ENCODE data around the gene IMPA2.
A peak's percentile ranks its signal among the peaks of the same experiment; 100 is the strongest.

The IMPA2 gene

DNA sequence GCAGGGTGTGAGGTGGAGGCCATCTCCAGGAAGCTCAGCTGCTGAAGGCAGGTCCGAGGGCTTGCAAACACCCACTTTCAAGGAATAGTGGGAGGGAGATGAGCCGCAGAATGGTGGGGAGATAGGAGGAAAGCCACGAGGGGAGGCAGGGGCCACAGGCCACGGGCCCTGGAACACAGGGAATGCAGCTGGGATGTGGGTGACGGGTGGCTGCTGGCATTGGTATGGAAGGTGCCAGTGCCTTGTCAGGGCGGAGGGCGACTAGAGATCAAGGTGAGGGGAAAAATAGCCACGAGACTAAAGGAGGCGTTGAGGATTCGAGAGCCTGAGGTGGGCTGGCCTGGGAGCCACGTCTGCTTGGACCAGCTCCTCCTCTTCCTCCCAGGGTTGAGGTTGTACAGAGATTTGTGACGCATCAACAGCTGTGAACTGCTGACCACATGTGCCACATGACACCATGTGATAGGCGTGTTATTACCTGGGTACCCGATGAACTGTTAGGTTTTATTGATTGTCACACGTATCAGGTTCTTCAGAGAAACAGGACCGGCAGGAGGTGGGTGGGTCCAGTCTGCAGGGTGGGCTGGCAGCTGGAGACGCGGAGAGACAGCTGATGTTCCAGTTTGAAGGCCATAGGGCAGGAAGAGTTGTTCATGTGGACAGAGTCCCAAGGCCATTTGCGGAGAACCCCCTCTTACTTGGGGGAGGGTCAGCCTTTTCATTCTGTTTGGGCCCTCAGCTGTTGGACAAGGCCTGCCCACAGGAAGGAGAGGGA, 9.9 kb downstream of the IMPA2 start:
- DNase-seq, result no peak

DNA sequence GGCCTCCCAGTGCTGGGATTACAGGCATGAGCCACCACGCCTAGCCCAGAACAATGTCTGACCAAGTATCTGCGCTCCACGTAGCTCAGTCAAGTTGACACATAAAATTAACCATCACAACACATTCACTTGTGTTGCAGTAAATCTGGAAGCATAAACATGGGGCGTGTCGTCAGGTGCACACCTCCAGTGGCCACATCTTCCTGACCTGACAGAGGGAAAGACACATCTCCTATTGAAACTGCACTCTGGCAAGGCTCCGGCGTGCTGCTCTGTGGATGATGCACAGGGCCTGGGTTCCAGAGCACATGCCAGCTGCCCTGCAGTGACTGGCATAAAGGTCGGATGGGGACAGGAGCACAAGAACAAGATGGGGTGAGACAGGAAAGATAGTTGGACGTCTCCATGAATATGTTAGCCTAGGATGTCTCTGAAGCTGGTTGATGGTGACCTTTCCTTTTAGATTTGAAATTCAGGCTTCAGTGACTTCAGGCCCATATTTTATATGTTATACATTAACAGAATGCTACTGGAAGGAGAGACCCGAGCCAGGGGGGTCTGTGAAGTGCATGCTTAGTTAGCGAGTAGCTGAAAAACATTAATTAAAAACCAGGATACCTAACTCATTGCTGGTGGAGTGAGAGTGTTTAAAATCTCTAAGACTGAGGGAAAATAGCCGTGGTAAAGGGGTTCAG, 10.9 kb downstream of the IMPA2 start:
- DNase-seq, result no peak

DNA sequence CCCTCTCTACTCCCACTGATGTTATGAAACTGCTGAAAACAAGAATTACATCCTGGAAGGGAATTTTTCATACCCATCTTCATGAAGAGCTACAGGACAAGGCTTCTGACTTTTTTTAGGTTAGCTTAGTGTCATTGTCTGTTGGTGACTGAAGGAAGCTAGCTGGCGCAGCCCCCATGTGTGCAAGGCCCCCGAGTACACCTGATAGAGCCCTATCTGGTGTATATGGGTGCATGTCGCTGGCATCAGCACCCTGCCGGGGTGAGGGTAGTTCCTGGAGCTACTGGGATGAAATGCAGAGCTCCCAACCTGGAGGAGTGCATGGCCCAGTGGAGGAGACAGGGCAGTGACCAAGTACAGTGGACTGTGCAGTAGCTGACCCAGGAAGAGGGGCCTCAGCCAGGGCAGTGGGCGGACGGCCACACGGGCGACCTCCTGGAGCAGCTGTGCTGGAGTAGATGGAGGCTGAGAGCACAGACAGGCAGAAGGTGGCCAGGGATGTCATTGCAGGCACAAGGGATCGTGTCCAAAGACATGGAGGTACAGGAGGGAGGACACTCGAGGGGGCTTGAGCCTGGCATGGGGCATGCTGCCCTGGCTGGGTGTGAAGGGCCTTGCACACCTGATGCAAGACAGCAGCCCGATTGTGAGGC, 12.1 kb downstream of the IMPA2 start:
- no peak for DNase-seq

DNA sequence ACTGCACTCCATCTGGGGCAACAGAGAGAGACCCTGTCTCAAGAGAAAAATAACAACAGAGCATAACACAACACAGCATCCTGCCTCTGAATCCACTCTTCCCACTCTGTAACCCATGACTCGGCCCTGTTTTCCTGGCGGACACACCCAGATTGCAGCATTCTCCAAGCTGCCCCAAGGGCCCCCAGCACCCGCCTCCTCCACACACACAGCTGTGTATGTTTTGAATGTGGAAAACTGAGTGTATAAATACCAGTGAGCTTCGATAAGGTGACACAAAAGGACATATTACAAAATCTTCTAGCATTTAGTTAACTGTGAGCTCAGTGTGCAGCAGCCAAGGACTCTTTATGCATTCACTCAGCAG, 13.0 kb downstream of the IMPA2 start:
- no peak for DNase-seq

DNA sequence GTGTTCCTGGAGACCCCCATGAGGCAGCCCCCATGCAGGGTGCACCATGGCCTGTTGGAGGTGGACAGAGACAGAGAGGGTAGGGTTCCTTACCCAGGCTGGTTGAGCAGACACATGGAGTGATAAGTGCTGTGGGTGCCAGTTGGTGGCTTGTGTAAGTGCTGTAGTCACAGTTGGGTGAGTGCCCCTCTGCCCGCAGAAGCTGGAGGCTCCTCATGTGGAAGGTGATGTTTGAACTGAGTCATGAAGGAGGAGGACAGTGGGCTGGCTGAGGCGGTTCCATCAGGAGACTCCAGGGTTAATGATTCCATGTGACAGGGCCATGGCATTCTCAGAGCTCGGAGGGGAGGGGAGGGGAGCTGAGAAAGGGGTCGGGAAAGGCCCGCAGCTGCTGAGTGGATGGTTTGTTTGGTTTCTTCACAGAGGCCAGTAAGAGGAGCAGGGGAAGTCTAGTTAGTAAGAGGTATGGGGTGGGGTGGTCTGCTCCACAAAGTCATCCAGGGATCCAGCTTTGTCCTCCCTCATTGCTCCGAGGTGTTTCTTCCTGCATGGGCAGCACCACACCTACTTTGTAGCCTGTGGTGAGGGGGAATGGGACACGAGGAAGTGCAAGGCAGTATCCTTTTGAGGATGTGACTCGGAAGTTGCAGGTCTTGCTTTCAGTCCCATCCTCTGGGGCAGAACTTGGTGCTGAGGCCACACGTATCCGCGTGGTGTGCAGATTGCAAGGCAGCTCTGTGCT, 13.6 kb downstream of the IMPA2 start:
- no peak for DNase-seq

DNA sequence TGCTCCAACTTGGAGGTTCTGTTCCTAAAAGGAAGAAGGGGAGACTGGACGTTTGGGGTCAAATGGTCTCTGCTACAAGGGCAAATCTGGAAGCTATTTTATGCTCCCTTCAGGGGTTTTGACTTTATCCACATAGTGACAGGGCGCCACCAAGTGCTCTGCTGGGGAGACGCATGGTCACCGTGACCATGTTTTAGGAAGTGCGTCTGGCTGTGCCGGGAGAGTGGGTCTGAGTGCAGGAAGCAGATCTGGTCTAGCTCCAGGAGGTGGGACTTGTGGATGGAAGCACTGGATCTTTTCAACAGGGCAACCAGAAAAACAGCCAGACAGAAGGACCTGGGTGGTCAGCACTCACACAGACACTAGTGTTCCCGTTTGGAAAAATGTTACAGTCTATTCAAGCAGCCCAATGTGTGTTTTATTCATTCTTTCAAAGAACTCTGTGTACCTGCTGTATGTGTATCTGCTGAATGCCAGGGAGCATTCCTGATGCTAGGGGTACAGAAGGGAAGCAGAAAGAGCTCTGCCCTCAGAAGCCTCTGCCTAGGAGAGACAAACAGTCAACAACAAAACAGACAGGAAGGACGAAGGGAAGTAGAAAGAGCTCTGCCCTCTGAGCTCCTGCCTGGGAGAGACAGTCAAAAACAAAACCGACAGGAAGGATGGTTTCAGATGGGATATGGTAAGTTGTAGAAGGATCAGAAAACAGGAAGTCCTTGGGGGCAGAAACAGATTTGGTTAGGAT, 14.3 kb downstream of the IMPA2 start:
- peak; percentile 39 for DNase-seq

DNA sequence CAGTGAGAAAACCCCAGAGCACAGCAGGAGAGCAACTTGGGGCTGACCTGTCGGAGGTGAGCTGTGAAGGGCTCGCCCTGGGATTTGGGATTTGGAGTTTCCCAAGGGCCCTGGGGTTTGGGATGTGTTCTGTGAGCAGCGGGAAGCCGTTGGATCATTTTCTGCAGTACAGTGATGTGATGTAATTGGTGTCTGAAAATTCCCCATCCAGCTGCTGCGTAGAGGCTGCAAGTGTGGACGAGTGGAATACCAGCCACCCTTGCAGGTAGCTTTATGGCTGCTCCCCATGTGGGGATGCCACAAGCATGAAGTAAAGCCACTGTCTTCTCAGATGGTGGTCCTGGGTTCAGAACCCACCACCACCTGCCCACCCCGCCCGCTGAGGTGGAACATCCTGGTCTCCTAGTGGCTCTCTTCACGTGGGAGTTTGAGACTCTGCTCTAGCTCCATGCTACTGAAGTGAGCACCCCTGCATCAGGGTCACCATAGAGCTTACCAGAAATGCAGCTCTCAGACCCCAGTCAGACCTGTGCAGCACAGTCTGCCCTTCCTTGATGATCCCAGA, 15.0 kb downstream of the IMPA2 start:
- DNase-seq, result no peak

DNA sequence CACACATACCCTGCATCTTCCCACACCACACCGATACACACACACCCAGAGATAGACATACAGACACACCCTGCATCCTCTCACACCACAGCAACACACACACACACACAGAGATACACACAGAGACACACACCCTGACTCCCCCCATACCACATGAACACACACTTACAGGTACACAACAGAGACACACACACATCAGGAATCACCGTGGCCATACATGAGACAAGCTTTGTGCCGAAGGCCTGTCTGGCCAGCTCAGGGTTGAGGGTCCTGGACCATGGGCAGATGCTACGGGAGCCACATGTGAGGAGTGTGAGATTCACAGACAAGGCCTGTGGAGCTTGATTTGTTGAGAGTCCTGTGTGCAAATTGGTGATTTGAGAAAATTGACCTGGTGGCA, 15.6 kb downstream of the IMPA2 start:
- no peak for DNase-seq

DNA sequence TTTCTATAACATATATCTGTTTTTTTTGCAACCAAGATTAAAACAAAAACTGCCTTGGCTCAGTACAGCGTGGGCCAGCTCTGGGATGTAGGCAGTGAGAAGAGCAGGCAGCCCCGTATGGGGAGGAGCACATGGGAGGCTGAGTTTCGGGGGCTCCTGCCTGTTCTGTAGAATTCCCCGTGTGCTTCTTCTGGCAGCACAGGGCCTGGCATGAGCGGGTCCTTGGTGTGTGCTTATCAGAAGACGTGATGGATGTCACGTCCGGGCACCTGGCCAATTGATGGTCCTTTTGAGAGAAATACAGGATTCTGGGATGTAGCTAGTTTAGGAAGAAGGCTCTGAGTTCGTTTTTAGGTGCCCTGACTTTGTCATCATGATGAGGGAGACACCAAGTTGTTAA, 16.2 kb downstream of the IMPA2 start:
- DNase-seq, result no peak

DNA sequence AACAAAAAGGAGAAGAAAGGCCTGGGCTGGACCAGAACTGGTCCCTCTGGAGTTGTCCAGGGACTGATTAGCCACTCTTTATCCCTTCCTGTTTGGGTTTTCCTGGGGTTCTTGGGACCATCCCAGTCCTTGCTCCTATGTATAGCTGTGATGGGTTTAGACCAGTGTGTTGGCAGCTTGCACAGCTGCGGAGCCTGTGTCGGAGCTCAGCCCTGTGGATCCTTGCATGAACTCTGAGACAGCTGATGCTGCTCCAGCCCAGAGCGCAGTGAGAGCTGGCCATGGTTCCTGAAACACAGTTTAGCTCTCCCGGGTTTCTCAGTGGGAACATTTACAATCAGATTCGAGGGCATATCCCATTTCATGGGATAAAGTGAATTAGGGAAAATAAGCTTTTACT, 16.9 kb downstream of the IMPA2 start:
- DNase-seq, result no peak

DNA sequence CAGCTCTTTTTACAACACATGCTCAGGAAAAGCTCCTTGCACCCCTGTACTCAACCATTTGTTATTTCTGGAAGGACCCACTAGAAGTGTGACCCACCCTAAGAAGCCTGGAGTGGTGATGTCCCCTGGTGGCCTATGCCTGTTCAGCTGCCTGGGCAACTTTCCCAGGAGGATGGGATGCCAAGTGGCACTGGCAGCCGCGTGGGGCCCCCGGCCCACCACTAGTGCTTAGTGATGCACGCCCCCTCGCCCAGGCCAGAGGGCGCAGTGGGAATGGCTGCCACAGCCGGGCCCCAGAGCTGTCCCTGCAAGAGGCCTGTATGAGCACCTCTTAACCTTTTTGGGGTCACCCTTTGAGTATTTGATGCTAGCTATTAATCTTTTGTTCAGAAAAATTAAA, 18.1 kb downstream of the IMPA2 start:
- DNase-seq, result no peak

DNA sequence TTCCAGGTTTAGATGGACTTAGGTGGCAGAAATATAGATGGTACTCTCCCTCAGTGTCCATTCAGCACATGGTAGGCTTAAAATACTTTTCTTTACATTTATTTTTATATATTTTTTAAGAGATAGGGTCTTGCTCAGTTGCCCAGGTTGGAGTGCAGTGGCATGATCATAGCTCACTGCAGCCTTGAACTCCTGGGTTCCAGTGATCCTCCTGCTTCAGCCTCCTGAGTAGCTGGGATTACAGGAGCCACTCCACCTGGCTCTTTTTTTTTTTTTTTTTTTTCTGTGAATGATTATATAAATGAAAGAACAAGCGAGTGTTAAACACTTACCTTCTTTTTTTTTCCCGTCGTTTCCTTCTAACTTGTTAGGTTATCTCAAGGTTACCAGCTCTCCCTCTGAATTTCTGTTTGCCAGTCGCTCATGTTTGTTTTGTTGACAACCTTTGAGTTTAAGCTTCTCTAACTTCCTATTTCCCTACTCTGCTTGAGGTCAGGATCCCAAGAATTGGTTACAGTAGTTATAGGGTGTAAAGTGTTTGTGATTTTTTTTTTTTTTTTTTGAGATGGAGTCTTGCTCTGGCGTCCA, 18.9 kb downstream of the IMPA2 start:
- no peak for DNase-seq

DNA sequence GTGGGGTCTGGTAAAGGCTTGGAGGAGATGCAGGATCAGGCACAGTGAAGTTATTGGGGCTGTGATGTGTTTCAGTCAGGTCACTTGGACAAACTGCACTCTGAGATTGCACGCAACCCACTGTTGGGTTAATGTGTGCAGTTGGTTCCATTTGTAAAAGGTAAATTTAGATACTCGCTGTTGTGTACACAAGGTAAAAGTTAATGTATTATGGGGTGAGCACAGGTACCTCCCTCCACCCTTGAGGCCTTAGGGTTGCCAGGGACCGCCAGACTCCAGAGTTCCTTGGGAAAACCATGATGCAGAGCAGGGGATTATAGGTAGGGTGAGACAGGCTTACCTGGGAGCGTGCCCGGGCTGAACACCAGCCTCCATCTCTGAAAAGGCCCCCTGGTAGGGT, 20.1 kb downstream of the IMPA2 start:
- no peak for DNase-seq

DNA sequence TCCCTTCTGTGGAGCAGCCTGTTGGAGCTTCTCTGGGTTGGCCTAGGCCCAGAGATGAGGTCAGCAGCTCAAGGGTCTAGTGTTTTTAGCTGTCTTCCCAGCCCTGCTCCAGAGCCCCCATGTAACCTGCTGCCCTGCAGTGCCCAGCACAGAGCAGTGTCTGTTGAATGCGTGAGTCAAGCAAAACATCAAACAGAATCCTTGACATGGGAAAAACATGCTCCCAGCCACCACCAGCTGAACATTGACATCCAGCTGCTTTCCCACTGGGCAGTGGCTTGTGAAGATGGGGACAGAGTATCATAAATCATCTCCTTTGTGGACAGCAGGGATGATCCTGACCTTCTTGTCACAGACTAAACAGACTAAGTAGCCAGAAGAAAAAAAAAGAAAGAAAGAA, 22.6 kb downstream of the IMPA2 start:
- DNase-seq, result no peak

DNA sequence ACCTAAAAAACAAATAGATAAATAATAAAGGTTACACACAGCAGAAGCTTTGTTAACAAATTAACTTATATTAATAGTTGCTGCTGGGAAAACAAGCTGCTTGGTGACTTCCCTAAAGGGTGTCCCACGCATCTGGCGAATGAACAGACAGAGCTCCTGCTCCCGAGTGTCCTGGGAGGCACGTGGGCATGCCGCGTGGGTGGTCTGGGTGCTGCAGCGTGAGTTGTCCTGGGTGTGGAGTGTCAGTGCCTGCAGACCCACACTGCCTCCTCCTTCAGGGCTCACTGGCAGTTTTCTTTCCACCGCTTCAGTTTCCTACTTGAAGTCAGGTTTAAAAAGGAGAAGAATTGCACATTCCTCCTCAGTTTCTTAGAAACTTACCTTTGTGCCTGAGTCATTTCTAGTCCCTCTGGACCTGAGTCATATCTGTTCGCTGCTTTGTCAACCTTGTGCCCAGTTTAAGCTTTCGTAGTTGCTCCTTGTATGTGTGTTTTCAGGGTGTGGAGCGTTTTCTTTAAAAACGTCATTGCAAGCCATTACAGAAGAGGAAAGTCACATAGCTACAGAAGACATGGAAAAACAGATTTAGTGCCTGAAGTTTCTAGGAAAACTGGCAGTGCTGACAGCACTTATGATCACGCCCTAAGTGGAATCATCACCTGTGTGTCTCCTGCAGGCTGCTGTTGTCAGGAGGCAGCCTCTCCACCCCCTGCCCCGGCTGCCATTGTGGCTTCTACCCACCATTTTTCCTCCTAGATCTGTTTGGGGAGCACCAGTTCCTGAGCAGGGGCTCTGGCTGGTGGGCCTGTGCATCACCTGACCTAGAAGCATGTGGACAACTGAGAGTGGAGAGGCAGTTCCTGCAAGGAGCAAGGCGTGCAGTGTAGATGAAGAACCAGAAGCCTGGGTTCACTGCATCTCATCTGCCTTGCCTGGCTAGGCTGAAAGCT, 24.5 kb downstream of the IMPA2 start:
- DNase-seq, result no peak

DNA sequence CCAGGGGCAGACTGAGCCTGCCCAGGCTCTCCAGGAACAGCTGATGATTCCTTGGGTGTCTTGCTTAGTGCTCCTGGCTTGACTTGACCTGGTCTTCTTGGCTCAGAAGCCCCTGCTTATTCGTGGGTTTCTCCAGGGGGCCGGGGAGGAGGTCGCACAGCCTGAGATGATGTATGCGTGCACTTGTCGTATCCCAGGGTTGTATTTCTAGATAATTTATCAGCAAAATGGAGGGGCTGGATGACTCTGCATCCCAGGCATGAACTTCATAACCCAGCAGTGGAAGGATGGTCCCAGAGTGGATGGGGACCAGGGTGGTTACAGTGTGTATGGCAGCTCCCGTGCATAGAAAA, 25.2 kb downstream of the IMPA2 start:
- DNase-seq, result no peak

DNA sequence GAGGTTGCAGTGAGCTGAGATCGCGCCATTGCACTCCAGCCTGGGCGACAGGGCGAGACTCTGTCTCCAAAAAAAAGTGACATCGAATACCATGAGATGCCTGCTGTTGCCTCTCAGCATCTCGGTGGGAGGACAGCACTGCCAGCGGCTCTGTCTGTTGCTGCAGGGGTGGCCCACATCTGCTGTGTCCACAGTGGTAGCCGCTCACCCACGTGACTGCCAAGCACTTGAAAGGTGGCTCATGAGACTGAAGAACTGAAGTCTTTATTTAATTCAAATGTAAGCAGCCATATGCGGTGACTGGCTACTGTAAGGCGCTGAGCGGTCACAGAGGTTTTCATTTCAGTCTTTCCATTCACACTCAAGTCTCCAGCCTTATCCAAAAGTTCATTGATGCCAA, 25.8 kb downstream of the IMPA2 start:
- no peak for DNase-seq

DNA sequence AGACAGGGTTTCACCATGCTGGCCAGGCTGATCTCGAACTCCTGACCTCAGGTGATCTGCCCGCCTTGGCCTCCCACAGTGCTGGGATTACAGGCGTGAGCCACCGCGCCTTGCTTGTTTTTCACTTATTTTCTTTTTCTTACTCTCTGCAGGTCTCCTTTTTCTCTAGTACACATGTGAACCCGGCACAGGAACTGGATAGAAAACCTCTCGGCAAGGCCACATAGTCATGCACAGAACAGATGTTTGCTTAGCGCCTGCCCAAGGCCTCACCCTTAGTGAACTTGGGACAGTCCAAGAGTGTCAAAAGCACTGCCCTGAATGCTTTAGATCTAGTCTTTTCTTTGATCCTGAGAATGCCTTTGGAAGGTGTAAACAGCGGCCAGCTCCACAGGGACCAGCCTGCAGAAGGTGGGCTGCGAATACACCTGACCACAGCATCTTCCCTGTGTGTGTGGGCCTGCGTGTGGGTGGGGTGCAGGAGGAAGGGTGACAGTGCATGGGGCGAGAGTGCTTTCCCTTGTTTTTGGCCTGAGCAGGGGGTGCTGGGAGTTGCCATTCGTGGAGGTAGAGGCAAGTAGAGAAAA, 27.0 kb downstream of the IMPA2 start:
- no peak for DNase-seq

DNA sequence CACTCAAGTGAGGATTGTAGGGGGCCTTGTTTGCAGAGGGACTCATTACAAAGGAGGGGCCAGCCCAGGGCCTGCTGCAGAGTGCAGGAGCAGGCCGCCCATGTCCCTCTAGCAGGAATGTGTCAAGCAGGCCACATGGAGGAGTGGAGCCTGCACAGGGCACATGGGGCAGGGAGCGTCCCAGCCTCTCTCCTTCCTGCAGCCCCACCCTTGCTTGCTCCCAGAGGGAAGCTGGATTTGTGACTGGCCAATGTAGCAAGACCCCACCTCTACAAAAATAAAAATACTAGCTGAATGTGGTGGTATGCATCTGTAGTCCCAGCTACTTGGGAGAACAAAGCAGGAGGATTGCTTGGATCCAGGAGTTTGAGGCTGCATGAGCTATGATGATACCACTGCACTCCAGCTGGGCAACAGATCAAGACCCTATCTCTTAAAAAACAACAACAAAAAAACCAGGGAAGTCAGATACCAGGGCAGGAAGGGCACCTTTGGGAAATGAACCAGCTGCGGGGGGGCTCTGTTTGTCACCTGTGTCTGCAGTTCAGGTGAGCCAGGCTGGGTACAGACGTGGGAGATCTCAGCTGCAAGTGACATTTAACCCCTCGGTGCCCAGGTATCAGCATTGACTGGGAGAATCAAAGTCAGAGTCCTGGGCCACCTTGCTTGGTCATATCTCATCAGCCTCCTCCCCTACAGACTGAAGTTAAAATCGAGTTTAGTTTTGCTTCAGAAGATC, 27.7 kb downstream of the IMPA2 start:
- no peak for DNase-seq
